ENCODE measurements around the gene CEP104.

Gene CEP104

GRCh38 chr1:3775490-3776230 is 81.4 kb downstream of the CEP104 start:
- H3K4me3 ChIP-seq (ENCODE audit: low read depth, low read length) = peak overlapping the region; percentile 30
- peak overlapping the region; percentile 46 for H3K27ac ChIP-seq
- TF ChIP-seq CTCF (IDR thresholded peaks at IDR 0.05; ENCODE audit: low read depth, low read length) = peak; percentile 79
- peak; percentile 85 for DNase-seq
- no peaks in the 10 kb centered on the region for H3K27me3 ChIP-seq (ENCODE audit: insufficient read depth, low read depth, severe bottlenecking)
- H3K36me3 ChIP-seq = peaks cover 24% of the 10 kb centered on the region
- no peaks in the 10 kb centered on the region for H3K9me3 ChIP-seq (ENCODE audit: severe bottlenecking)

- H3K4me3 ChIP-seq (ENCODE audit: low read depth, low read length) = peak overlapping the region; percentile 30
- peaks cover 18% of the 10 kb centered on the region for H3K36me3 ChIP-seq
- H3K9me3 ChIP-seq (ENCODE audit: severe bottlenecking) = no peaks in the 10 kb centered on the region
- peak; percentile 68 for DNase-seq
- H3K27me3 ChIP-seq (ENCODE audit: insufficient read depth, low read depth, severe bottlenecking) = no peaks in the 10 kb centered on the region
- no peak for TF ChIP-seq CTCF (IDR thresholded peaks at IDR 0.05; ENCODE audit: low read depth, low read length)
- no peak overlapping the region; the same call in 1 of the 2 replicates for H3K27ac ChIP-seq
Measured at GRCh38 chr1:3774946-3775489, 82.0 kb downstream of the CEP104 start.

GRCh38 chr1:3774276-3774945 is 82.6 kb downstream of the CEP104 start:
- no peak for TF ChIP-seq CTCF (IDR thresholded peaks at IDR 0.05; ENCODE audit: low read depth, low read length)
- no peak for DNase-seq
- H3K4me3 ChIP-seq (ENCODE audit: low read depth, low read length) = no peak overlapping the region
- no peaks in the 10 kb centered on the region for H3K9me3 ChIP-seq (ENCODE audit: severe bottlenecking)
- peaks cover 12% of the 10 kb centered on the region for H3K36me3 ChIP-seq
- no peaks in the 10 kb centered on the region for H3K27me3 ChIP-seq (ENCODE audit: insufficient read depth, low read depth, severe bottlenecking)
- no peak overlapping the region for H3K27ac ChIP-seq

GRCh38 chr1:3773572-3774275 is 83.3 kb downstream of the CEP104 start:
- TF ChIP-seq CTCF (IDR thresholded peaks at IDR 0.05; ENCODE audit: low read depth, low read length) = no peak
- peaks cover 5% of the 10 kb centered on the region for H3K36me3 ChIP-seq
- H3K4me3 ChIP-seq (ENCODE audit: low read depth, low read length) = no peak overlapping the region
- H3K9me3 ChIP-seq (ENCODE audit: severe bottlenecking) = no peaks in the 10 kb centered on the region
- no peaks in the 10 kb centered on the region for H3K27me3 ChIP-seq (ENCODE audit: insufficient read depth, low read depth, severe bottlenecking)
- no peak overlapping the region for H3K27ac ChIP-seq
- DNase-seq = no peak

GRCh38 chr1:3772715-3773571 is 84.1 kb downstream of the CEP104 start, which contains the start of gene SMIM1:
TSS of gene SMIM1 (plus strand) at chr1:3772749. CDS start at chr1:3775374, 2,625 bp downstream.
- no peak for TF ChIP-seq CTCF (IDR thresholded peaks at IDR 0.05; ENCODE audit: low read depth, low read length)
- H3K9me3 ChIP-seq (ENCODE audit: severe bottlenecking) = no peaks in the 10 kb centered on the region
- DNase-seq = no peak
- H3K27me3 ChIP-seq (ENCODE audit: insufficient read depth, low read depth, severe bottlenecking) = no peaks in the 10 kb centered on the region
- H3K4me3 ChIP-seq (ENCODE audit: low read depth, low read length) = peak within 1 kb of the TSS; percentile 55
- H3K36me3 ChIP-seq = no peaks in the 10 kb centered on the region; the same call in 1 of the 2 replicates
- peak within 1 kb of the TSS; percentile 47; the same call in 1 of the 2 replicates for H3K27ac ChIP-seq
